Measurements from ENCODE around the gene C15orf39.

DNA sequence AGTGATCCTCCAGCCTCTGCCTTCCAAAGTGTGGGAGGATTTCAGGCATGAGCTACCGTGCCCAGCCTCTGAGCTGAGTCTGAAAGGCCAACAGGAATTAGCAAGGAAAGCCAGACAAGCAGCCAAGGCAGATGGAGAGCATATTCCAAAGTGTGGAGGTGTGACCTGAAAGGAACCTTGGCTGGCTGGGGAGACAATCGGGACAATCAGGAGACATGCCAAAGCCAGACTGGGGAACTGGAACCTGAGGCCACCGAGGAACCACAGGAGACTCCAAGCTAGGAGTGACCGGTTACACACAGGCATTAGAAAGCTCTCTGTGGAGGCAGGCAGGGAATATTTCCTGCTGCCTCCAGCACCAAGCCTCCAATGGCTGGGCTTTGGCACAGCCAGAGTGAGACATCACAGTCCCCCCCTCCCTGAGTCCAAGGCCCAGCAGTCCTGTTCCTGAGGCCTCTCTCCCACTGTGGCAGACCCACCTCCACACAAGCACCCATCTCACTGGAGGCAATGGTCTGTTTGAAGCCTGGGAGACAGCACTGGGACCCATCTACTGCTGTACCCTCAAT lies 4.5 kb upstream of the C15orf39 start:
- TF ChIP-seq, protein P1, sequence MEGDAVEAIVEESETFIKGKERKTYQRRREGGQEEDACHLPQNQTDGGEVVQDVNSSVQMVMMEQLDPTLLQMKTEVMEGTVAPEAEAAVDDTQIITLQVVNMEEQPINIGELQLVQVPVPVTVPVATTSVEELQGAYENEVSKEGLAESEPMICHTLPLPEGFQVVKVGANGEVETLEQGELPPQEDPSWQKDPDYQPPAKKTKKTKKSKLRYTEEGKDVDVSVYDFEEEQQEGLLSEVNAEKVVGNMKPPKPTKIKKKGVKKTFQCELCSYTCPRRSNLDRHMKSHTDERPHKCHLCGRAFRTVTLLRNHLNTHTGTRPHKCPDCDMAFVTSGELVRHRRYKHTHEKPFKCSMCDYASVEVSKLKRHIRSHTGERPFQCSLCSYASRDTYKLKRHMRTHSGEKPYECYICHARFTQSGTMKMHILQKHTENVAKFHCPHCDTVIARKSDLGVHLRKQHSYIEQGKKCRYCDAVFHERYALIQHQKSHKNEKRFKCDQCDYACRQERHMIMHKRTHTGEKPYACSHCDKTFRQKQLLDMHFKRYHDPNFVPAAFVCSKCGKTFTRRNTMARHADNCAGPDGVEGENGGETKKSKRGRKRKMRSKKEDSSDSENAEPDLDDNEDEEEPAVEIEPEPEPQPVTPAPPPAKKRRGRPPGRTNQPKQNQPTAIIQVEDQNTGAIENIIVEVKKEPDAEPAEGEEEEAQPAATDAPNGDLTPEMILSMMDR (conservative IDR thresholded peaks at IDR 0.05; ENCODE audit: low read depth, low read length) = no peak
- TF ChIP-seq EZH2 (IDR thresholded peaks at IDR 0.05; ENCODE audit: borderline replicate concordance, low read depth, low read length, poor library complexity, severe bottlenecking) = no peak
